Progenitor cell of endocrine pancreas (in vitro differentiated cells): ENCODE data around the gene CEP192. TPM values are rescaled to one million over a fixed set of nuclear protein-coding genes. Genes with fewer than 3 reads are reported as not detected.
A peak's percentile ranks its signal among the peaks of the same experiment; 100 is the strongest.

ENCODE experiments used
- DNase-seq: peaks from one replicate; pipeline ENCODE4 v3.0.0; 2021; ENCODE audit warnings: low spot score; ENCODE audit not compliant: unreplicated experiment
- H3K27ac Mint-ChIP-seq: 2 replicates; pipeline ENCODE4 v1.8.0; 2021; ENCODE audit warnings: mild to moderate bottlenecking, moderate library complexity, mixed read lengths
- H3K27me3 Mint-ChIP-seq: 2 replicates; pipeline ENCODE4 v1.8.0; 2021; ENCODE audit warnings: mixed read lengths
- H3K36me3 Mint-ChIP-seq: 2 replicates; pipeline ENCODE4 v1.8.0; 2022; ENCODE audit warnings: mixed read lengths; ENCODE audit not compliant: insufficient read depth
- H3K4me1 Mint-ChIP-seq: 2 replicates; pipeline ENCODE4 v1.8.0; 2021; ENCODE audit warnings: low read depth, mixed read lengths
- H3K4me3 Mint-ChIP-seq: 2 replicates; pipeline ENCODE4 v1.8.0; 2021; ENCODE audit warnings: low read depth, mild to moderate bottlenecking, moderate library complexity, mixed read lengths
- H3K9me3 Mint-ChIP-seq: 2 replicates; pipeline ENCODE4 v1.8.0; 2021; ENCODE audit warnings: low read depth, mixed read lengths
- total RNA-seq: library from RNA; stranded (reverse); gene quantifications from 2 replicates; pipeline ENCODE4 v1.2.1, GENCODE V29; 2021
- TF ChIP-seq, protein P1 (sequence below): fragments of 200-600 bp; sonication (generic); IDR thresholded peaks from one replicate; pipeline ENCODE4 v1.5.0; 2021; ENCODE audit warnings: antibody characterized with exemption, mild to moderate bottlenecking; ENCODE audit not compliant: unreplicated experiment

Gene CEP192
- total RNA-seq, 1 donor from 2014 or later: 28.4 TPM

- Mint-ChIP-seq H3K4me1 (no peaks in the 10 kb centered on the region), H3K9me3 (peaks cover 39% of the 10 kb centered on the region), H3K27ac (no peak overlapping the region), H3K4me3 (no peak overlapping the region), H3K36me3 (peaks cover 2% of the 10 kb centered on the region), H3K27me3 (no peaks in the 10 kb centered on the region)
- TF ChIP-seq, protein P1, sequence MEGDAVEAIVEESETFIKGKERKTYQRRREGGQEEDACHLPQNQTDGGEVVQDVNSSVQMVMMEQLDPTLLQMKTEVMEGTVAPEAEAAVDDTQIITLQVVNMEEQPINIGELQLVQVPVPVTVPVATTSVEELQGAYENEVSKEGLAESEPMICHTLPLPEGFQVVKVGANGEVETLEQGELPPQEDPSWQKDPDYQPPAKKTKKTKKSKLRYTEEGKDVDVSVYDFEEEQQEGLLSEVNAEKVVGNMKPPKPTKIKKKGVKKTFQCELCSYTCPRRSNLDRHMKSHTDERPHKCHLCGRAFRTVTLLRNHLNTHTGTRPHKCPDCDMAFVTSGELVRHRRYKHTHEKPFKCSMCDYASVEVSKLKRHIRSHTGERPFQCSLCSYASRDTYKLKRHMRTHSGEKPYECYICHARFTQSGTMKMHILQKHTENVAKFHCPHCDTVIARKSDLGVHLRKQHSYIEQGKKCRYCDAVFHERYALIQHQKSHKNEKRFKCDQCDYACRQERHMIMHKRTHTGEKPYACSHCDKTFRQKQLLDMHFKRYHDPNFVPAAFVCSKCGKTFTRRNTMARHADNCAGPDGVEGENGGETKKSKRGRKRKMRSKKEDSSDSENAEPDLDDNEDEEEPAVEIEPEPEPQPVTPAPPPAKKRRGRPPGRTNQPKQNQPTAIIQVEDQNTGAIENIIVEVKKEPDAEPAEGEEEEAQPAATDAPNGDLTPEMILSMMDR: no peak
- DNase-seq: no peak
Observed at GRCh38 chr18:13158428-13158827, 167.3 kb downstream of the CEP192 start.

GRCh38 chr18:13159579-13159978 lies 168.4 kb downstream of the CEP192 start:
- H3K27me3 Mint-ChIP-seq: no peaks in the 10 kb centered on the region
- no peak overlapping the region for H3K4me3 Mint-ChIP-seq
- peaks cover 36% of the 10 kb centered on the region for H3K9me3 Mint-ChIP-seq
- peaks cover 1% of the 10 kb centered on the region for H3K36me3 Mint-ChIP-seq
- H3K27ac Mint-ChIP-seq: no peak overlapping the region
- no peak for DNase-seq
- TF ChIP-seq, protein P1: peak; percentile 71
- no peaks in the 10 kb centered on the region for H3K4me1 Mint-ChIP-seq

GRCh38 chr18:13161276-13161899 lies 170.2 kb downstream of the CEP192 start:
- Mint-ChIP-seq H3K9me3 (peaks cover 25% of the 10 kb centered on the region), H3K4me3 (no peak overlapping the region), H3K27ac (no peak overlapping the region), H3K4me1 (peaks cover 1% of the 10 kb centered on the region), H3K27me3 (no peaks in the 10 kb centered on the region), H3K36me3 (peaks cover 1% of the 10 kb centered on the region)
- TF ChIP-seq, protein P1: no peak
- no peak for DNase-seq

DNA sequence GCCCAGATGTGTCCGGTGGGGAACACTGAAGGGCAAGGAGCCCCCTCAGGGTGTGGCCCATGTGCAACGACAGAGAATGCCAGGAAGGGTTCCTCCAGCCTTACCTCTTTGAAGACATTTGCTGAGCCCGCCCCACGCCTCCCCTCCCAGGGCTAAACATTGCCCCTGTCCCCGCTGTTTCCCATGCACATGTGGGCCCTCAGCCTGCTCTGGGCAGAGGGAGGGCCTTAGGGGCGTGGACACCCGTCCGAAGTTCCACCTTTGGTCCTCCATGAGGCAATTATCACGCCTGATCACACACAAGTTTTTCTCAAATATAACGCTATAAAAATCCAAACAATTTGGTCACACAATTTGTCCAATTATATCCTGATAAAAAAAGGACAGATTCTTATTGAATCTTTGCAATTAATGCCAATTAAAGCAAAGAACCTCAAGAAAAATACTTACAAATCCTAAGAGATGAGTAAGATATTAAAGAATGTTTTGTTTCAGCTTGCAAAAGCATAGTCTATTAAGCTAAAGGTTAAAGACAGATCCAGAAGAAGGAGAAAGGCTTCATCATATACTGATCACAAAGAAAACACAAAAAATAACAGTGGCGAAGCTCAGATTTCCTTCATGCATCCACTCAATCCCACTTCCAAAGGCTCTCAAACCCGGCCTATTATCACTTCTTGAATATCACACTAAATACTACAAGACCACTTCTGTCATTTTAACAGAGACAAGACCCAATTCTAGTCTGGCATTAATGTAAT lies 172.2 kb downstream of the CEP192 start:
- Mint-ChIP-seq H3K4me1 (peaks cover 1% of the 10 kb centered on the region), H3K27me3 (no peaks in the 10 kb centered on the region), H3K27ac (no peak overlapping the region), H3K36me3 (peaks cover 1% of the 10 kb centered on the region), H3K9me3 (peaks cover 25% of the 10 kb centered on the region), H3K4me3 (no peak overlapping the region)
- TF ChIP-seq, protein P1: no peak
- no peak for DNase-seq

DNA sequence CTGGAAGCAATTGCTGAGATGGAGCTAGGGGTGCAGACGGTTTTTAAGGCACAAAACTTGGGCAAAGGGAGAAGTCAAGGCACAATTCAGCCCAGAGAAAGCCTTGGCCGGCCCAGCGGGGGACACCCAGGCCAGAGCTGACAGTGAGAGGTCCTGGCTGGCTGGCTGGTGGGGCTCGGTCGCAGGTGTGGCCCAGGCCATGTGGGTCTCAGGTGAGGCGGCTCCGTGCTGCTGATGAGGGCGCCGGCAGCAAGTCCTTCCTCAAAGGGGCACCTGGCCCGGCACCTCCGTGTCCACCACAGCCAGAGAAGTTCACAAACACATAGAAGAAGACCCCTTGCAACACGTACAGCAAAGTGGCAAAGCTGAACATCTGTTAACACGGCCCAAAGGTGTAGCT lies 173.2 kb downstream of the CEP192 start:
- H3K4me3 Mint-ChIP-seq: no peak overlapping the region
- peaks cover 1% of the 10 kb centered on the region for H3K4me1 Mint-ChIP-seq
- TF ChIP-seq, protein P1: no peak
- H3K27ac Mint-ChIP-seq: no peak overlapping the region
- no peaks in the 10 kb centered on the region for H3K27me3 Mint-ChIP-seq
- peaks cover 17% of the 10 kb centered on the region for H3K9me3 Mint-ChIP-seq
- DNase-seq: no peak
- H3K36me3 Mint-ChIP-seq: no peaks in the 10 kb centered on the region
